ENCODE measurements around the gene NCAPG2. TPM values are rescaled to one million over a fixed set of nuclear protein-coding genes. Genes with fewer than 3 reads are reported as not detected.

Gene NCAPG2
- polyA plus RNA-seq, 2 of the 4 experiments (the other 2 are of a cell fraction): 53.8 to 63.0 TPM

DNA sequence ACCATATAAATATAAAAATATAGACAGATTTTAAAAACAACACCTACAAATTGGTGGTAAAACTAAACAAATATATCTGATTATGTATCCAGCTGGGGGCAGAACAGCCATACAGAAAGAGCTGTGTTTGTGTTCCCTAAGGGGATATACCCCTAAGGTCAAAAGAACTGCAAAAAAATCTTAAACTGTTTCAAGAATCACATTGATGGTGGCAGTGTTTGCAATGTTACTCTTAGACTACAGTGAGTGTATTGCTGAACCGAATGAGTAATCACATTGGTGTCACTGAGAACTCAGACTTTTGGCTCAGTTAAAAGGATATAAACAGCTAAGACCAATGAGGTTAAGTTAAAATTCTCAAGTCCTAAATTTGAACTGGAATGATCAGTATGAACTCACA, 89.9 kb downstream of the NCAPG2 start:
- 66% methylated on average over 1 of the region's 1 CpG for WGBS (ENCODE audit: missing lambda C conversion rate)
- no peak for DNase-seq (ENCODE audit: low read depth in 1 of 2, low spot score in 1 of 2)
- Histone ChIP-seq H3K9me3 (no peaks in the 10 kb centered on the region), H3K4me2 (no peak overlapping the region), H3K27ac (no peak overlapping the region), H3K4me1 (0 out of 3 replicates have a peak, but pooled peaks cover 7% of the 10 kb centered on the region), H3K4me3 (no peak overlapping the region)
- CTCF ChIA-PET: interaction anchor here (0.6 kb wide), 1 partner anchor 43 kb away, joined by 3 read pairs; no protein-coding TSS in a partner anchor
- POLR2A ChIA-PET: no interaction called here
- no peak for ATAC-seq
- no peak for TF ChIP-seq SMC3 (IDR thresholded peaks at IDR 0.05)
- TF ChIP-seq, protein P1, sequence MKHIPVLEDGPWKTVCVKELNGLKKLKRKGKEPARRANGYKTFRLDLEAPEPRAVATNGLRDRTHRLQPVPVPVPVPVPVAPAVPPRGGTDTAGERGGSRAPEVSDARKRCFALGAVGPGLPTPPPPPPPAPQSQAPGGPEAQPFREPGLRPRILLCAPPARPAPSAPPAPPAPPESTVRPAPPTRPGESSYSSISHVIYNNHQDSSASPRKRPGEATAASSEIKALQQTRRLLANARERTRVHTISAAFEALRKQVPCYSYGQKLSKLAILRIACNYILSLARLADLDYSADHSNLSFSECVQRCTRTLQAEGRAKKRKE (CRISPR knock-in tag; IDR thresholded peaks at IDR 0.05; ENCODE audit: low read depth): no peak
- no peak for TF ChIP-seq BHLHE40 (IDR thresholded peaks at IDR 0.05; ENCODE audit: low read depth, low read length)
- TF ChIP-seq CHD4 (IDR thresholded peaks at IDR 0.05; ENCODE audit: borderline replicate concordance): no peak
- no peak for TF ChIP-seq RARB (CRISPR knock-in tag; IDR thresholded peaks at IDR 0.05)
- no peak for TF ChIP-seq HOXB5 (CRISPR knock-in tag; IDR thresholded peaks at IDR 0.05)
- TF ChIP-seq JUN (IDR thresholded peaks at IDR 0.05): no peak
- no peak for TF ChIP-seq PHF8 (IDR thresholded peaks at IDR 0.05; ENCODE audit: borderline replicate concordance, low read depth)
- TF ChIP-seq EP300 (IDR thresholded peaks at IDR 0.05): no peak
- no peak for TF ChIP-seq NR3C1 (IDR thresholded peaks at IDR 0.05)
- no peak for TF ChIP-seq RCOR1 (IDR thresholded peaks at IDR 0.05; ENCODE audit: low read depth, low read length)
- no peak for TF ChIP-seq CBX2 (IDR thresholded peaks at IDR 0.05; ENCODE audit: borderline replicate concordance, low read depth)
- TF ChIP-seq EHF (CRISPR knock-in tag; IDR thresholded peaks at IDR 0.05): no peak
- TF ChIP-seq, protein P2, sequence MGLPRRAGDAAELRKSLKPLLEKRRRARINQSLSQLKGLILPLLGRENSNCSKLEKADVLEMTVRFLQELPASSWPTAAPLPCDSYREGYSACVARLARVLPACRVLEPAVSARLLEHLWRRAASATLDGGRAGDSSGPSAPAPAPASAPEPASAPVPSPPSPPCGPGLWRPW (IDR thresholded peaks at IDR 0.05): no peak
- no peak for TF ChIP-seq ZNF302 (CRISPR knock-in tag; IDR thresholded peaks at IDR 0.05)
- no peak for TF ChIP-seq JUNB (IDR thresholded peaks at IDR 0.05)
- no peak for TF ChIP-seq NPAS2 (CRISPR knock-in tag; IDR thresholded peaks at IDR 0.05; ENCODE audit: borderline replicate concordance)
- TF ChIP-seq, protein P3, sequence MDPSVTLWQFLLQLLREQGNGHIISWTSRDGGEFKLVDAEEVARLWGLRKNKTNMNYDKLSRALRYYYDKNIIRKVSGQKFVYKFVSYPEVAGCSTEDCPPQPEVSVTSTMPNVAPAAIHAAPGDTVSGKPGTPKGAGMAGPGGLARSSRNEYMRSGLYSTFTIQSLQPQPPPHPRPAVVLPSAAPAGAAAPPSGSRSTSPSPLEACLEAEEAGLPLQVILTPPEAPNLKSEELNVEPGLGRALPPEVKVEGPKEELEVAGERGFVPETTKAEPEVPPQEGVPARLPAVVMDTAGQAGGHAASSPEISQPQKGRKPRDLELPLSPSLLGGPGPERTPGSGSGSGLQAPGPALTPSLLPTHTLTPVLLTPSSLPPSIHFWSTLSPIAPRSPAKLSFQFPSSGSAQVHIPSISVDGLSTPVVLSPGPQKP (IDR thresholded peaks at IDR 0.05; ENCODE audit: low read depth, low read length): no peak
- TF ChIP-seq, protein P4, sequence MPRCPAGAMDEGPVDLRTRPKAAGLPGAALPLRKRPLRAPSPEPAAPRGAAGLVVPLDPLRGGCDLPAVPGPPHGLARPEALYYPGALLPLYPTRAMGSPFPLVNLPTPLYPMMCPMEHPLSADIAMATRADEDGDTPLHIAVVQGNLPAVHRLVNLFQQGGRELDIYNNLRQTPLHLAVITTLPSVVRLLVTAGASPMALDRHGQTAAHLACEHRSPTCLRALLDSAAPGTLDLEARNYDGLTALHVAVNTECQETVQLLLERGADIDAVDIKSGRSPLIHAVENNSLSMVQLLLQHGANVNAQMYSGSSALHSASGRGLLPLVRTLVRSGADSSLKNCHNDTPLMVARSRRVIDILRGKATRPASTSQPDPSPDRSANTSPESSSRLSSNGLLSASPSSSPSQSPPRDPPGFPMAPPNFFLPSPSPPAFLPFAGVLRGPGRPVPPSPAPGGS (IDR thresholded peaks at IDR 0.05): no peak
- TF ChIP-seq TP53 (CRISPR knock-in tag; IDR thresholded peaks at IDR 0.05): no peak
- no peak for FAIRE-seq

DNA sequence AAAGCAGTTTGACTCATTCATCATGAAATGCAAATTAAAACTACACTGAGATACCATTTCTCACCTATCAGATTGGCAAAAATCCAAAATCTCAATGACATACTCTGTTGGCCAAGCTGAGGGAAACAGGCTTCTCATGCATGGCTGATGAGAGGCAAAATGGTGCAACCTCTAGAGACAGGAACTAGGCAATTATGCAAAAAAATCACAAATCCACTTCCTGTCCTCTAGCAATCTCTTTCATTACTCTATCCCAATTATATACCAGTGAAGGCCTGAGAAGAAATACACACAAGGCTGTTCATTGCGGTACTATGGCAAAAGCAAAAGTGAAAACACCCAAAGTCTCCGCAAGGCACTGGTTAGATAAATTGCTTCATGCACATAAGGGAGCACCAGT, 91.1 kb downstream of the NCAPG2 start:
- DNase-seq (ENCODE audit: low read depth in 1 of 2, low spot score in 1 of 2) (no peak), ATAC-seq (no peak), FAIRE-seq (no peak)
- Histone ChIP-seq H3K9me3 (no peaks in the 10 kb centered on the region), H3K27ac (no peak overlapping the region), H3K4me1 (0 out of 3 replicates have a peak, but pooled peaks cover 7% of the 10 kb centered on the region), H3K4me2 (no peak overlapping the region), H3K4me3 (no peak overlapping the region)
- POLR2A ChIA-PET: no interaction called here
- CTCF ChIA-PET: interaction anchor here (0.5 to 0.9 kb wide), 3 partner anchors 12 to 551 kb away, joined by 3 read pairs; no protein-coding TSS in a partner anchor
- WGBS (ENCODE audit: missing lambda C conversion rate): 94% methylated on average over 2 of the region's 2 CpGs
- no peak for TF ChIP-seq CBX8 (IDR thresholded peaks at IDR 0.05)
- no peak for TF ChIP-seq EP300 (IDR thresholded peaks at IDR 0.05)
- no peak for TF ChIP-seq KDM5A (IDR thresholded peaks at IDR 0.05)
- TF ChIP-seq SREBF2 (IDR thresholded peaks at IDR 0.05): no peak

DNA sequence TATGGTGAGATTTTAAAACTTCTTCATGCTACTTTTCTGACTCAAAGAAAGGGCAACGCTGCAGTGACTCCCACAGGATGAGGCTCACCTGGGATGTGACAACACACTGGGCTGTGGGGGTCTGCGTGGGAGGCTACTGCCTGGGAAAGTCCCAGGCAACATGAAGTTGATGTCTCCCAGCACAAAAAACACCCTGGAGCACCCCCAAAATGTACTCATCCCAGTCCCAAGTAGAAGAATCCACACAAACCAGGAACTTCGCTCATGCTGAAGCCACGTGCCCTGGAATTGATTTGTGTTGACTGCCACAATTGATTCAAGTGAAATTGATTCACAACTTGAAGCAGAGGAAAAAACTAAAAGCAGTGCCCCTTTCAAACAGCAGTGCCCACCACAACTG, 92.1 kb downstream of the NCAPG2 start:
- H3K27ac ChIP-seq: no peak overlapping the region
- H3K4me3 ChIP-seq: no peak overlapping the region
- H3K4me2 ChIP-seq: no peak overlapping the region
- FAIRE-seq: no peak
- TF ChIP-seq, protein P5, sequence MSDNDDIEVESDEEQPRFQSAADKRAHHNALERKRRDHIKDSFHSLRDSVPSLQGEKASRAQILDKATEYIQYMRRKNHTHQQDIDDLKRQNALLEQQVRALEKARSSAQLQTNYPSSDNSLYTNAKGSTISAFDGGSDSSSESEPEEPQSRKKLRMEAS (IDR thresholded peaks at IDR 0.05): no peak
- TF ChIP-seq FOSL2 (IDR thresholded peaks at IDR 0.05) (no peak), FOSL2 (CRISPR knock-in tag; IDR thresholded peaks at IDR 0.05) (no peak), SMC3 (IDR thresholded peaks at IDR 0.05) (no peak), KDM5A (IDR thresholded peaks at IDR 0.05) (no peak)
- DNase-seq (ENCODE audit: low read depth in 1 of 2, low spot score in 1 of 2): no peak
- 92% methylated on average over 4 of the region's 4 CpGs for WGBS (ENCODE audit: missing lambda C conversion rate)
- no peak for ATAC-seq
- no peaks in the 10 kb centered on the region for H3K9me3 ChIP-seq
- 0 out of 3 replicates have a peak, but pooled peaks cover 7% of the 10 kb centered on the region for H3K4me1 ChIP-seq
- ChIA-PET POLR2A (no interaction called here), CTCF (no interaction called here)
